Smooth muscle cell of the brain vasculature (primary cell): ENCODE measurements around the gene B4GALT4.

Source experiments
- DNase-seq: peaks from one replicate; pipeline ENCODE4 v3.0.0-alpha.2; 2012; ENCODE audit warnings: low read depth, low spot score

The B4GALT4 gene

DNA sequence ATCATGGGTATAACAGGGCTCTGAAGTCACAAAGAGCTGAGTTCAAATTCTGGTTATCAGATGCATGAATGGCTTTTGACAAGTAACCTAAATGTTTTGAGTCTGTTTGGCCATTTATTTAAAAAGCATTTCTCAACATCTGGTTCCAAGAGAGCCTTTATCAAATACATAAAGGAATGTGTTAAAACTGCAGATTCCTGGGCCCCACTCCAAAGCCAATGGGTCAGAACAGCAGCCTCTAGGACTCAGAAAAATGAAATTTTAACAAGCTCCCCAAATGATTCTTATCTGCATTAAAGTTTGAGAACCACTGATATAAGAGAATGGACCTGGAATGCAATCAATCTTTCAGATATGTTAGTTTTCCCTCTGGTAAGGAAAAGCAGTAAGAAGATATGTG lies 3.4 kb downstream of the B4GALT4 start:
- no peak for DNase-seq

DNA sequence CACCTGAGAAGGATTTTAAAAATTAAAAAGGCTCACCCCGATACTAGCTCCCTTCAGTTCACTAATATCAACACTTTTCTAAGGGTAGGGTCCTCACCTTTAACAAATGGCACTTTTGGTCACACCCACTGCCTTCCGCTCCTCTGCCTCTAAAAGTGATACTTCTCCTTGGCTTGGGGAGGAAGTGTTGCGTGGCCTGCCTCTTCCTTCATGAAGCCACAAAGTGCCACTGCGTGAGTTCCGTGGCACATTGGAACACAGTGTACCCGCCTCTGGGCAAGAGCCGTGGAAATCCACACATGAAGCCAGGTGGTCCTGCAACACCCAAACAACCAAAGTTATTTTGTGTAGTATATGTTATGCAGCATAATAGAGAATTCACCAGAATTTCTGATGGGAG lies 3.9 kb downstream of the B4GALT4 start:
- no peak for DNase-seq

DNA sequence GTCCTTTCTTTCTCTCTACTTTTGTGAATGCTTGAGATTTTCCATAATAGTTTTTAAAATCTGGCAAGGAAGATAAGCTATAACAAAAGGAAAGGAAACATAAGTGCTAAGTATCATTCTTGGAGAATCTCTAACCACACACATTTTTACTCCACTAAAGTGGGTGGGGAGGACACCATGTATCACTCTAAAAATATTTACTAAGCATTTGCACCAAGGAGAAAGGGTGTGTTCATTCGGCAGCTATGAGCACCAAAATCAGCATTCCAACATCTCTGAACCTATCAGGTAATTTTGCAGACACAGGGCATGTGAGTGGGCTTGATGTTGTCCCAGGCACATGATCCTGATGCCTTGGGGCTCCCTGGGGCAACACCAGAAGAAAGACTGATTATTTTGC lies 5.5 kb downstream of the B4GALT4 start:
- DNase-seq: no peak

DNA sequence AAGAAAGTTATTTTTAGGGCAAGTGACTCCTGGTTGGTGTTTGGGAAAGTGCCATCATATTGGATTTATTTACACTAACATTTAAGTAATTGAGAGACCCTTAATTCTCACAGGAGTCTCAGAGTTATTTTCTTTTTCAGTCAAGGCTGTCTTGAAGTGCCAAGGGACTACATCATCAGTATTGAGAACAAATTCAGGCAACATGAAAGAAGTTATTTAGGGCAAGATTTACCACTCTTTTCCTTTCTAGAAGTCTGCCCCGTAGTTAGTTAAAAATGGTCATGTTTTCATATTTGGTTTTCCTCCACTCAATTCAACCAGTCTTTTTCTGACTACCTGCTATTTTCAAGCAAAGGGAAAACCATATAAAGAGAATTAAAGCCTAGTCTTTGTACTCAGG lies 6.1 kb downstream of the B4GALT4 start:
- no peak for DNase-seq

DNA sequence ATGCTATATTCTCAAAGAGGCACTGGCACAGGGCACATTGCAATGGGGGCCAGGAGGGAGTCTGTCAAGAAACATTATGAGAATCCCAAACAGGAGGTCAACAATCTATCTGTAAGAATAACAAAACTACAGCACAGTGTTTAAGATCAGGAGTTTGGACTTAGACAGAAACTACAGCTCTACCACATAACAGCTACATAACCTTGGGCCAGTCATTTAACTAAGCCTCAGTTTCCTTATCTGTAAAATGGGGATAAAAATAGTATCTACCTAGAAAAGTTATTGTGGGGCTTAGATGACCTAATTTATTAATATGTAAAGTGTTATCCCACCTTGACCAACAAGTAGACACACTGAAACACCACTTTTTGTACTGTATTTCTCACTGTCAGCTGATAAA lies 9.9 kb downstream of the B4GALT4 start:
- no peak for DNase-seq

DNA sequence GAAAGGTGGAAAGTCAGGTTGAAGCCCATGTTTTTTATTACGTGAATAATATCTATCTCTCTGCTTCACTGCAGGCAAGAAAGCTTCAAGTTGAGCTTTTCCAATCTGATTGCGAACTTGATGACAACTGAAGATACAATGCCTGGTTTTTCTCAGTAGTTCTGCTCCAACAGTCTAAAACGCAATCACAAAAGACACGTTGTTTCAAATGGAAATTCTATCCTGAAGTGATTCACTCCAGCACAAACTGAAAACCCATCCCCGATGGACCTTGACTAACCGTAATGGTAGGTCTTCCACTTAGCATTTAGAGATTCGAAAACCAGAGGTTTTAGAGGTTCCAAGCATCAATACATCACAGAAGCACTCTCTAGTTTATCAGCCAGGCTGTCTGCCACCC lies 10.6 kb downstream of the B4GALT4 start:
- DNase-seq: no peak

DNA sequence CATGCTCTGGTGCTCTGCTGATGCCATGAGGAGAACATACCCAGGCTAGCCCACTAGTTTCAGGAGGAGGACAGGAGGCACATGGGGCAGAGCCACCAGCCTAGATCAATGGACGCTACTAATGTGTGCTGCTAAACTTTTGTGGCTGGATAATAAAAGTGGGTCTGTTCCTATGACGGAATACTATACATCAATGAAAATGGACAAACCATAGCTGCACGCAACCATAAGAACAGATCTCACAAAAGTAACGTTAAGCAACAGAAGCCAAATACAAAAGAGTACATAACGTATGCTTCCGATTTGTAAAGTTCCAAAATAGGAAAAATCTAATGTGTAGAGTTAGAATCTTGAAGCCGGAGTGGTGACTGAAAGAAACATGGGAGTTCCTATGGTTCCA lies 11.5 kb downstream of the B4GALT4 start:
- no peak for DNase-seq

DNA sequence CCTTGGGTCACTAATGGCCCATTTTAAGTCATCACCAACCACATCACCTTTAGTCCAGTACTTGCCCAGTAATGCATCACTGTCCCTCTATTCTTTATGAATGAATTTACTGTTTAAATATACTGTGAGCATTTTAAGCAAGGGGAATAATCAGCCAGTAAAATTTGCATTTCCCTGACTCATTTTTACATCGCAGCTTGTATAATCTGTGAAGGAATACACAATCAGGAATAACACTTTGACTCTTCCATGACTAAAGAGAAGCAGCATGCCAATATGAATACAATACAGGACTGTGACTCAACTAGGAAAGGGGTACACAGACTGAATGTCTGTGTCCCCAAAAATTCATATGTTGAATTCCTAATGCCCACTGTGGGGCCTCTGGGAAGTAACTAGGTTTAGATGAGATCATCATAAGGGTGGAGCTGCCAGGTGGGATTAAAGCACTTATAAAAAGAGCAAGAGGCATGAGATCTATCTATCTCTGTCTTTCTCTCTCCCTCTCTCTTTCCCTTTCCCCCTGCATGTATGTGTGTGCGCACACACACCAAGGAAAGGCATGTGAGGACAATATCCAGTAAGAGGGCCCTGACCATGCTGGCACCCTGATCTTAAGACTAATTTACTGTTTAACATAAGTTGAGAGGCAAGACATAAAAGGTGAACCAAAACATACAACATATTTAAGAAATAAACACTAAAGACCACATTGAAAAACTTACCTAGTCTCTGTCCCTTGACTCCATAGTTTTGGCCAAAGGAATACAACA lies 12.1 kb downstream of the B4GALT4 start:
- DNase-seq: no peak

DNA sequence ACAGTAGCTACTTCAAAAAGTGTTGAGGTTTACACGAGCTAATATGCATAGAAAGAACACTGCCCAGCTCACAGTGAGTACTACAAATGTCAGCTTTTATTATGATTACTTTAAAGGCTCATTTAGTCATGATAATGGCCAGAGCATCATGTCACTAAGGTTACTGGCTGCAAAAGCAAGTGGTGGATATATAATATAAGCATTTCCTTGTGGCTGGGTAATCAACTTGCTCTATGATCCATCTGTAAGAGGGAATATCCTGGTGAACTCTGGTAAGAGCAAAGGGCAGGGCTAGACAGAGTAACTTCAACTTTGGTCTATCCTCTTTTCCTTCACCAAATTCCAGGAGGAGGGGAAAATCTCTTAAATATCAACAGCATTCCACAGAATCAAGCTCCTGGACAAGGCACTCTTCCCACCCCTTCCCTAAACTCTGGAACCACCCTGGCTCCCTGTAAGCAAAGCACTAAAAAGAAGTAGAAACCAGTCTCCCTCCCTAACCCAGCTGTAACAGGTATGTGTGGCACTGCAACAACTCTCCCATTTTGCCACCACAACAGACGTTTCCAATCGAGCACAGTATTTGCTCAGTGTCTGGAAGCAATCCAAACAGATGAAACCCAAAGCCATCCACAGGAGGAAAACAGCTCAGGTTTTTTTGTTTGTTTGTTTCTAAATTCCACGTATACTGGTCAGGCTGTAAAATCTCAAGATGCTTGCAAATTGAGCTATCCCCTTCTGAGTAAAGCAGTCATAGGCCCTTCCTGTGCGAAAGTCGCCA lies 13.4 kb downstream of the B4GALT4 start:
- DNase-seq: no peak

DNA sequence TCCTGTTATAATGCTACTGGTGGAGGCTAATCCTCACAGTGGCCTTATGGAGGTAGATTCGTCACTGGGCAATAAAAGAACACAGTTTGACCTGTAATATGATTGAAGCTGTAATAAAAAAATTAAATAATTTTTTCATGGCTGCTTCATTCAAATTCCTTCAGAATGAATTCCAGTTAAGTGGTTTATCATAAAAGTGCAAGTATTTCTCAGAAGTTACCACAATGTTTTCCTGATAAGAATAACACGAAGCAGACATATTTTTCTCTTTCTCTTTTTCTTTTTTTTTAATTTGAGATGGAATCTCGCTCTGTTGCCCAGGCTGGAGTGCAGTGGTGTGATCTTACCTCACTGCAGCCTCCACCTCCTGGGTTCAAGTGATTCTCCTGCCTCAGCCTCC lies 15.6 kb downstream of the B4GALT4 start:
- no peak for DNase-seq

DNA sequence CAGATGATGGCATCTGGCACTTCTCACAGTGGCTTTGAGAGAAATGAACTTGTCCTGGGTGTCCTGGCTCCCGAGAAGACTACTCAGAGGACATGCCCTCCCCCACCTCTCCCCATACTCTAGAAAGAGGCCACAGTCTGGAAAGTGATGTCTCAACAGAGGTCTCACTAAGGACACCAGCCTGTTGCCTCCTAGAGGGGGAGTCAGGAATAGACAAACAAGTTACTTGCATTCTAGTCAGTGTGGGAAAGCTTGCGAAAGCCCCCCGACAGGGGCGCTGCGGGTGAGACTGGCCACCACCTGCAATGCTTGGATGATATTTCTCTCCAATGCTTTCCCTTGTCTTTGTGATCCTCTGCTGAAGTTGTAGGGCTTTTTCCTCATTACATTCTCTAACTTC lies 17.2 kb downstream of the B4GALT4 start:
- DNase-seq: no peak

DNA sequence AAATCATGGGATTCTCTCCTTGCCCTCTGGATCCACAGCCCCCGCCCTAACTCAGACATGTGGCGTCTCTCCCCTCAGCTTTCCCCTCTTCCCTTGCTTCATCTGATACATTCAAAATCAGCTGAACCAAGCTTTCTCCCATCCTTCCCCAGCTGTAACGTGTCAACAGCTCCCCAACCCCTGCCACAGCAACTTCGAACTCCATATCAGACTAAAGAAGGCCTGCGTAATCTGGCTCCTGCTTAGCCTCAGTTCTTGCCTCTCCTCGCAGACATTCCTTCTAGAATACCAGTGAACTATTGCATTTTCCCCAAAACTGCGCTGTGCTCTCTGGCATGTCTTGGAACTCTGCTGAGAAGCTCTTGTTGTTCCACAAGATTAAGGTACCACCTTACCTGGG lies 18.3 kb downstream of the B4GALT4 start:
- DNase-seq: no peak

DNA sequence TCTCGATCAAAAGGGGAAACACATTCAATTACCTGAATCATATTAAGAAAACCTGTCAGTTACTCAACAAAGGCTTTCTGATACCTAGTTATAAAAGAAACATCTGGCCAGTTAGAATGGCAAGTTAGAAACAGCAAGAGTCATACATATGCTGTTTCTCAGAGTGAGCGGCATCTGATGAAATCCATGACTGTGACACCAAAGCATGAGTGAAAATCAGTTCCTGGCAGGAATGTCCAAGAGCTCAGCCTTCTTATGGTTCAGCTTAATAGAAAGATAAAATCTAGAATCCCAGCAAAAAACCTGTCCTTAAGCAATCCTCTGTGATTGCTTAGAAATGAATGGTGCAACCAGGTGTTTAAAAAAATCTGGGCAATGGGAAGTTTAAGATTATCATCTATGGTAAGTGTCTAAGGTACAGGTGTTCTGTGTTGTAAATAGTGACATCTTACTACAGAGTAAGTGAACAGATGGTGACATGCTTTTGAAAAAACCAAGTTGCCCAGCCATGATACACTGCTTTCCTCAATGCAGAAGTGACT lies 18.8 kb downstream of the B4GALT4 start:
- DNase-seq: no peak

DNA sequence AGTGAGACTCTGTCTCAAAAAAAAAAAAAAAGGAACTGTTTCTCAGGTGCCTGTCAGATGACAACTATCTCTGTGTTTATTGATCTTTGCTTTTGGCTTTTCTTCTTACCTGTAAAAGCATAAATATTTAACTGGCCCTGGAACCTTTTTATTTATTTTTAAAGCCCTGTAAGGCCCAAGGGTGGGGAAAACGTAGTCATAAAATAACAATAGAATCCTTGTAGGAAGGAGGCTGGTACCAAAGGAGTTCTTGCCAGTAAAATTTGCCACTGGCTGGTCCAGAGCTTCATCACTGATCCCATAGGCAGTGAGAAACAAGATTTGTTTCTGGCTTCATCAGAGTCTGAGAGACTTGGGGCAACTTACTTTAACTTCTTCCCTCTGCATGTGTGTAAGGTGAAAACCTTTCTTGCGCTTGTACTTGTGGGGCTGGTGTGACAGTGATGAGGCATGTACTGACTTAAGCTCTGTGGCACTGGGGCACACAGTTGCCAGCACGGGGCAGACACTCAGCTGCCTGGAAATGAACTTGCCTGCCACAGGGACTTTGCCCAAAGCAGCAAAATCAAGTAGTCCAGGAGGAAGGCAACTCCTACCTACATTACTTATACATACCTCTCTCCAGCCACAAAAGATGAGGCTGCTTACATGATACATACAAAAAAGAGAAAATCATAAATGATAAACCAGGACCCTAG lies 19.6 kb downstream of the B4GALT4 start:
- DNase-seq: no peak

DNA sequence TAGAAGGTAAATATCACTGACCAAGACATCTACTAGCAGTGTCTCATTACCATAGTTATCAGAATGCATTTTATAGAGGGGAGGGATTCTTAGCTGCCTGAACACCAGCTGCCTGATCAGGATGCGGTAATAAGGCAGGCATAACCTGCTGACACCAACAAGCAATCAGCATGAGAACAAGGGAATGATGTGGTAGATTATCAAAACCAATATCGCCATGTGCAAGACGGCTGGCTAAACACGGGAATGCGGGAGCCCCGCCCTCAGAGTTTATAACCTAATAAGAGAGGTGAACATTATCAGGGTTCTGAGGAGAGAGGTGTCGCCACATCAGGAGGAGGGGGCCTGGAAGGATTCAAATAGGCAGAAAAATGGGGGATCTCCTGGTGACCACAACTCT lies 20.5 kb downstream of the B4GALT4 start:
- DNase-seq: no peak

DNA sequence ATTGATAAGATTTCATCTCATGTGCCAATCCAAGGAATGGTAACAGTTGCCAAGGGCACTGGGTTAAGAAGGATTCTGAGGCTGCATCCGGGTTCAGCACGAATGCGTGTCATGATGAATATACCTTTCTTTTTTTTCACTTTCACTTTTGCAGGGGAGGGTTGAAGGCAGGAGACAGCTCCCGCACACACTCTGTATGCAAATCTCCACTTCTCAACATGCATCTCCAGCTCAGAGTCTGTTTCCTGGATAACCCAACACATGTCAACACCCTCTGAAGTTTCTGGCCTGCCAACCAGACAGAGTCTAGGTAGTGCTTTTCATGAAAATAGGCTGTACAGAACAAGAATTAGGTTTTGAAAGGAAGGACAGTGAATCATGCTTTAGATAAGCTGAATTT lies 21.6 kb downstream of the B4GALT4 start:
- DNase-seq: no peak

DNA sequence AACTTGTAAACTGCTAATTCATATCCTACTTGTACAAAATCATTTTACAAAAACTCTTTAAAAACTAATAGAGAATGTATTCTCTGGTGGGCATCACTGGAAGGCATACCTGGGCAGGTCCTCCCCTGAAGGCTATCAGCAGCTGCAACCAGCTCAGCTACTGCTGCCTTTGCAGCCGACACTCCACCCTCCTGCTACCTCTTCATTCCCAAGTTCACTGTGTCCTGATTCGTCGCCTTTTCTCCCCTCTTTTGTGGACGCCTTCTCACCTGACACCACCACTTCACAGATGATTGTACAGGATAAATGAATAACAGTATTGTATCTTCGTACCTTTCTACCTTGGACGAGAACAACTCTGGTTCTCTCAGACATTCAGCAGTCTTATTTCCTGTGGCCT lies 28.9 kb downstream of the B4GALT4 start:
- no peak for DNase-seq

DNA sequence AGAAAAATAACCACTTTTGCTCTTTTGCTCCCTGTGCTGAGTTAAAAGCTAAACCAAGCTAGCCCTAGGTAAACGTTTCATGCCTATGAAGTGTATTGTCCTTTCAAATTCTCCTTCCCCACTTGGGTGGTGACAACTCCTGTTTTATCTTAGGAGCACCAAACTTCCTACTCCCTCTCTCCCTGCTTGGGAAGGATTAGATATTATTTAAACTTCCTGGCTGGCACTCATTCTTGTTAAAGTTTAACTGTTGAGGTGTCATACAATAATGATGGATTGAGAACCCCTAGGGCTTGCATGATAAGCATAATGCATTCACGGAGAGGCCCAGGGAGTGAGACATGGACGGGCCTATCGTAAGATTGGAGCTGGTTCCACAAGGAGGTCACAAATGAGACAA lies 29.5 kb downstream of the B4GALT4 start:
- DNase-seq: no peak

DNA sequence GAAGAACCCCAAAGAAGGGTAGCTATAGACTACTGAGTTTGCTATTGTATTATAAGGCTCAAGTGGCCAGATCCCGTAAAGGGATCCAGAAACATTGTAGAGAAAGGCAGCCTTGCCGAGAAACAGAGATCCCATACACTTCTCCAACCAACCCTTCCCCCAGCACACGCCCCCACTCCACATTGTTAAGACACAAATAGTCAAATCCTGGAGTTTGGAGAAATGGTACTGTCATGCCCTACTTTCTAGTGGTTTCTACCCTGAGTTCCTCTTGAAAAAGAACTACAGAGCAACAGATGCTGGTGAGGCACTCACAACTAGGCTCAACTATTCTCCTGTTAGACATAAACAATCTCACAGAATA lies 33.2 kb downstream of the B4GALT4 start:
- DNase-seq: no peak

DNA sequence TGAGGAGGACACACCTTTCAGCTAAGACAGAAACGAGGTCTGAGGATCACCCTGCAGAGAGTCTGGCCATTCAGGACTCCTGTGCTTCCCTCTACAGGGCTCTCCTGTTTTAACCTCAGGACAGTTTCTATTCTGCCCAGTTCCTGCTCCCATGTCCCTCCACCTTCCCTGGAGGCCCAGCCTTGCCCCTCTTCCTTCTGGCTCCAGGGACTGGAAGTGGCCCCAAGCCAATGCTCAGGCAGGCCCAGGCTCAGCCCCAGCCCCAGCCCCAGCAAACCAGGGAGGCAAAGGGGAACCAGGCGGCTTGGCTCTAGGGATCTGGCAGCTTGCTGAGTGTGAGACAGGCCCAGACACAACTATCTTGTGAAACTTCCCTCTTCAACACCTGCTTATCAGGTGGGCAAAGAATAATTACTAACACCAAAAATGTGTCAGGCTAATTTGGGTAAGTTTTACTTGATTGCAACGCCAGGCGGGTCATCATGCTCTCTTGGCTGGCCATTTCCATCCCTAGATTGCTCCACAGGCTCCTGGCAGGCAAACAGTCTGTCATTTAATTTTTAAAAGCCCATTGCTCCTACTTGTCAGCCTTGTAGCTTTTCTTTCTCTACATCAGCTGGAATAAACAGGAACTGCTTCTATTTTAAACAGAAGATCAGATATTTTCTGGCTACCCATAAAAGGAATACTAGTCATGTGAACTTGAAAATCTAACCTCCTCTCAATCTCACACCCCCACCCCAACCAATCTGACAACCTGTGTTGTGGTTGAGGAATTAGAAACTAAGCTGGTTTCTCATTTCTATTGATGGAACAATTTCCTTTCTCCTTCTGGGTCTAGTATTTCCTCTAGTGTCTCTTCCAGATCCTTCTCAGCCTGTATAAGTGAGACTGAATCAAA lies 33.8 kb downstream of the B4GALT4 start:
- no peak for DNase-seq

DNA sequence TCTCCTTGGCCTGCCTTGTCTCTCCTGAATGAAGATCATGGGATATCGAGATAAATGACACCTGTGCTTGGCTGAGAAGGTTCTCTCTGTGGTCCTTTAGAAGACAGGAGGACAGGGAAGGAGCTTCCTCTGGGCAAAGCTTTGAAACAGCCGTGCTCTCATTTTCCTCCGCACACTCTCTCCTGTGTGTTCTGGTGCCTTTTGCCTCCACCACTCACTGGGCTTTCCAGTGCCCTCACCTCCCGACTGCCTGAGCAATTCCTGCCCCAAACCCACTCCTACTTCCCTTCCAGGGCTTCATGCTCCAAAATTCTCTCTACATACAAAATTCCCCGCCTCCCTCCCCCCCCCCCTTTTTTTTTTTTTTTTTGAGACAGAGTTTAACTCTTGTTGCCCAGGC lies 35.0 kb downstream of the B4GALT4 start:
- DNase-seq: no peak

DNA sequence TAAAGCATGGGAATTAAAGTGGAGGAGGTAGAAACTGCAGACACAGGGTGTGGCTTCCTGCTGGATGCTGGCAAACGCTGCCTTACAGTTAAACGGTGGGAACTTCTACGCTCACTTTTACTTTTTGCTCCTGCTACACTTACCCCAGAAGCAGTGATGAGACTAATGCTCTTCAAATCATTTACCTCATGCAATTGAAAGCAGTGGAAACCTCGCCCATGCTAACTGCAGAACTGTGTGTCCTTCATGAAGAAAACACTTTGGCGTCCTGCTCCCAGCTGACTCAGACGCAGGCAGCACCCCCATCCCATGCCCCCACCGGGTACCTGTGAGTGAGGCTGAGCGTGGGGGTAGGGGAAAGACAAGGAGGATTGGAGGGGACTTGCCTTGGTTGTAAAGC lies 35.5 kb downstream of the B4GALT4 start:
- no peak for DNase-seq
